SK-N-SH (cell line): ENCODE data around the gene AKAP6. TPM values are rescaled to one million over a fixed set of nuclear protein-coding genes. Genes with fewer than 3 reads are reported as not detected.
A peak's percentile ranks its signal among the peaks of the same experiment; 100 is the strongest.

Experiments
- CTCF ChIA-PET: fragments of 300-600, 350-600 bp; formaldehyde crosslinking; extraction: SDS; loops from one replicate; lab custom pipeline; 2021; lab: Yijun Ruan, JAX
- POLR2A ChIA-PET: fragments of 350-600 bp; sonication (Branson Sonifier 250); formaldehyde crosslinking; extraction: SDS; loops from one replicate; lab custom pipeline; 2020; ENCODE audit warnings: antibody characterized with exemption, inconsistent platforms; lab: Yijun Ruan, JAX
- DNase-seq: peaks from one replicate; pipeline ENCODE4 v3.0.0; 2012
- H2AFZ ChIP-seq: fragments of 200-600 bp; sonication (generic); 2 replicates; pipeline ENCODE4 v1.8.1; 2016; ENCODE audit warnings: antibody characterized with exemption, mild to moderate bottlenecking, low read depth
- H3F3A ChIP-seq: fragments of 200-600 bp; sonication (generic); replicated peaks from 2 replicates; pipeline ENCODE3; 2016; ENCODE audit warnings: antibody characterized with exemption, mild to moderate bottlenecking; ENCODE audit not compliant: insufficient read depth
- H3K27ac ChIP-seq, 2 experiments: fragments of 200-500 bp in 1 of 2; fragments of 200-600 bp in 1 of 2; sonication (Bioruptor generic) in 1 of 2; sonication (generic), shearing (Covaris generic) in 1 of 2; 2 replicates each; pipeline versions ENCODE4 v1.5.1 to v1.6.1; 2014 to 2016; ENCODE audit warnings: low read depth in 2 of 2, inconsistent platforms in 1 of 2, low read length in 1 of 2, mild to moderate bottlenecking in 1 of 2, mixed read lengths in 1 of 2
- H3K27me3 ChIP-seq: fragments of 200-600 bp; sonication (generic), shearing (Covaris generic); 2 replicates; pipeline ENCODE4 v1.6.1; 2016; ENCODE audit warnings: mixed run types; ENCODE audit not compliant: insufficient read depth
- H3K36me3 ChIP-seq, 2 experiments: fragments of 200-500 bp in 1 of 2; fragments of 200-600 bp in 1 of 2; sonication (Bioruptor generic) in 1 of 2; sonication (generic) in 1 of 2; replicated peaks in 1 of 2; 2 replicates each; pipeline versions ENCODE3 to v1.5.1; 2014 to 2016; ENCODE audit warnings: low read length in 1 of 2, mild to moderate bottlenecking in 1 of 2; ENCODE audit not compliant: insufficient read depth in 2 of 2, control insufficient read depth in 1 of 2
- H3K4me1 ChIP-seq, 2 experiments: fragments of 200-500 bp in 1 of 2; fragments of 200-600 bp in 1 of 2; sonication (Bioruptor generic) in 1 of 2; sonication (generic), shearing (Covaris generic) in 1 of 2; 2 replicates each; pipeline versions ENCODE4 v1.5.1 to v1.6.1; 2014 to 2016; ENCODE audit warnings: low read depth in 1 of 2, low read length in 1 of 2, mixed run types in 1 of 2; ENCODE audit not compliant: insufficient read depth in 2 of 2, control insufficient read depth in 1 of 2
- H3K4me2 ChIP-seq: fragments of 200-600 bp; sonication (generic), shearing (Covaris generic); 2 replicates; pipeline ENCODE4 v1.6.1; 2017; ENCODE audit warnings: mixed run types
- H3K4me3 ChIP-seq, 2 experiments: fragments of 200-500 bp in 1 of 2; fragments of 200-600 bp in 1 of 2; sonication (Bioruptor generic) in 1 of 2; sonication (generic), shearing (Covaris generic) in 1 of 2; 2 replicates each; pipeline versions ENCODE4 v1.5.1 to v1.8.1; 2014 to 2016; ENCODE audit warnings: low read depth in 2 of 2, inconsistent platforms in 1 of 2, low read length in 1 of 2, mild to moderate bottlenecking in 1 of 2, mixed read lengths in 1 of 2, moderate library complexity in 1 of 2
- H3K79me2 ChIP-seq: fragments of 200-600 bp; sonication (generic); 2 replicates; pipeline ENCODE4 v1.8.1; 2017; ENCODE audit warnings: mild to moderate bottlenecking; ENCODE audit not compliant: insufficient read depth
- H3K9ac ChIP-seq: fragments of 200-600 bp; sonication (generic); 2 replicates; pipeline ENCODE4 v1.6.1; 2017; ENCODE audit warnings: mixed run types
- H3K9me2 ChIP-seq: fragments of 200-600 bp; sonication (generic); 2 replicates; pipeline ENCODE4 v1.6.1; 2017; ENCODE audit warnings: mixed run types
- H3K9me3 ChIP-seq: fragments of 200-600 bp; sonication (generic); 2 replicates; pipeline ENCODE4 v1.6.1; 2017; ENCODE audit warnings: mixed run types, mild to moderate bottlenecking, moderate library complexity
- H4K20me1 ChIP-seq: fragments of 200-600 bp; sonication (generic); 2 replicates; pipeline ENCODE4 v1.6.1; 2017; ENCODE audit warnings: mild to moderate bottlenecking, mixed run types; ENCODE audit not compliant: insufficient read depth
- CHD2 ChIP-seq: fragments of 150-350 bp; IDR thresholded peaks from 2 replicates; pipeline ENCODE4 v1.6.1; 2018; ENCODE audit warnings: low read length; ENCODE audit not compliant: partially characterized antibody
- EZH2phosphoT487 ChIP-seq: fragments of 200-600 bp; sonication (generic); IDR thresholded peaks from 2 replicates; pipeline ENCODE4 v1.6.1; 2017; ENCODE audit warnings: low read depth, mixed run types, mild to moderate bottlenecking, antibody characterized with exemption, moderate library complexity, borderline replicate concordance
- FOSL2 ChIP-seq: IDR thresholded peaks from 2 replicates; pipeline ENCODE4 v1.4.0; 2012; ENCODE audit warnings: low read depth, mild to moderate bottlenecking, moderate library complexity, borderline replicate concordance
- FOXJ3 ChIP-seq: sonication (generic); formaldehyde crosslinking; IDR thresholded peaks from 2 replicates; pipeline ENCODE4 v1.5.1; 2020; ENCODE audit warnings: mild to moderate bottlenecking, missing genetic modification reagents
- GABPA ChIP-seq: IDR thresholded peaks from 2 replicates; pipeline ENCODE4 v1.4.0; 2012; ENCODE audit warnings: low read depth, mild to moderate bottlenecking
- GATA2 ChIP-seq: sonication (generic); formaldehyde crosslinking; IDR thresholded peaks from 2 replicates; pipeline ENCODE4 v1.5.0; 2020; ENCODE audit warnings: mild to moderate bottlenecking, missing genetic modification reagents
- MXI1 ChIP-seq: IDR thresholded peaks from 2 replicates; pipeline ENCODE4 v1.6.1; 2012; ENCODE audit warnings: mild to moderate bottlenecking, low read depth, low read length, improper control_type of control experiment
- NFIC ChIP-seq: IDR thresholded peaks from 2 replicates; pipeline ENCODE4 v1.4.0; 2012; ENCODE audit warnings: borderline replicate concordance
- NRF1 ChIP-seq: IDR thresholded peaks from 2 replicates; pipeline ENCODE4 v1.6.1; 2012; ENCODE audit warnings: low read depth, mild to moderate bottlenecking, low read length
- POLR2AphosphoS5 ChIP-seq: IDR thresholded peaks from 2 replicates; pipeline ENCODE4 v1.6.1; 2012; ENCODE audit warnings: low read depth, low read length
- RAD21 ChIP-seq: IDR thresholded peaks from 2 replicates; pipeline ENCODE4 v1.6.1; 2012; ENCODE audit warnings: mild to moderate bottlenecking, low read length
- RCOR1 ChIP-seq: fragments of 150-350 bp; IDR thresholded peaks from 2 replicates; pipeline ENCODE4 v1.6.1; 2017; ENCODE audit warnings: antibody characterized with exemption, low read length
- REST ChIP-seq: IDR thresholded peaks from 2 replicates; pipeline ENCODE4 v1.6.1; 2012; ENCODE audit warnings: mild to moderate bottlenecking, low read depth, low read length, moderate library complexity
- RXRA ChIP-seq: IDR thresholded peaks from 2 replicates; pipeline ENCODE4 v1.4.0; 2012; ENCODE audit warnings: low read depth, mild to moderate bottlenecking, borderline replicate concordance
- SIN3A ChIP-seq: IDR thresholded peaks from 2 replicates; pipeline ENCODE4 v1.6.1; 2012; ENCODE audit warnings: low read depth, mild to moderate bottlenecking, low read length, moderate library complexity, borderline replicate concordance
- SMC3 ChIP-seq: IDR thresholded peaks from 2 replicates; pipeline ENCODE4 v1.6.1; 2012; ENCODE audit warnings: low read depth, low read length, improper control_type of control experiment
- USF2 ChIP-seq: fragments of 150-350 bp; IDR thresholded peaks from 2 replicates; pipeline ENCODE4 v1.6.1; 2017; ENCODE audit warnings: antibody characterized with exemption, low read length, low read depth, borderline replicate concordance
- WGBS: methylation state at CpG from one replicate; pipeline ENCODE4 v1.1.6; 2017; ENCODE audit warnings: low lambda C conversion rate; 5-methylcytosine and 5-hydroxymethylcytosine counted together
- polyA plus RNA-seq, 3 experiments: library from polyadenylated mRNA; depleted of rRNA; stranded (reverse); fragments of >200 nt; gene quantifications; 2 replicates each; pipeline ENCODE4 v1.2.3, GENCODE V29; 2012
- TF ChIP-seq, protein P1 (sequence below): fragments of 150-350 bp; IDR thresholded peaks from 2 replicates; pipeline ENCODE4 v1.6.1; 2016; ENCODE audit warnings: mild to moderate bottlenecking, low read depth, low read length

The AKAP6 gene
- polyA plus RNA-seq, 1 of the 3 experiments (the other 2 are of a cell fraction): 1.7 TPM

GRCh38 chr14:32603992-32604565 lies 275.0 kb downstream of the AKAP6 start (continued):
- TF ChIP-seq EZH2phosphoT487: no peak
- no peak for TF ChIP-seq RCOR1
- no peak for TF ChIP-seq MXI1

DNA sequence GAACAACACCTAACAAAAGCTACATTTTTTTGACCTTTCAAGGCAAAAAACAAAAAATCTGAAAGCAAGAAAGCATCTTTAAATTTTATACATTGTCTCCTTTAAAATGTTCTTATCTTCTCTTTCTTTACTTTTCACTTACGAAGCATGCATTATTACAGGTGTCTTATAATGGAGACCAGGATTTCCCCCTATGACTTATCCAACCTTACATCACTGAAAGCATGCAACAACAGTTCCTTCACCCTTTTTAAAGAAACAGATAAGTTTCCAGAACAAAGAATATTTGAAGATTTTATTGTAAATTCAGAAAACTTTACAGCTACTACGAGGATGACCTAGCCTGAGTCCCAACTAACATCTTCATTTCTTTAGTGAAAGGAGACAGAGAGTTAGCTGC lies 277.2 kb downstream of the AKAP6 start:
- peaks cover 2 to 28% of the 10 kb centered on the region in 2 experiments for H3K4me1 ChIP-seq
- no peaks in the 10 kb centered on the region for H3K9me2 ChIP-seq
- POLR2A ChIA-PET: no interaction called here
- H3K9me3 ChIP-seq: no peaks in the 10 kb centered on the region
- TF ChIP-seq GABPA: no peak
- no peak for TF ChIP-seq RXRA
- no peak for TF ChIP-seq POLR2AphosphoS5
- TF ChIP-seq SIN3A: no peak
- TF ChIP-seq SMC3: no peak
- no peak for TF ChIP-seq REST
- TF ChIP-seq FOXJ3 (CRISPR knock-in tag): no peak
- TF ChIP-seq CHD2: no peak
- TF ChIP-seq FOSL2: no peak
- TF ChIP-seq, all 33 proteins: peak for 0
- DNase-seq: no peak
- Histone ChIP-seq H3K9ac (no peak overlapping the region), H3K79me2 (no peaks in the 10 kb centered on the region), H3K27me3 (no peaks in the 10 kb centered on the region), H3K4me2 (no peak overlapping the region), H3F3A (peaks cover 7% of the 10 kb centered on the region), H2AFZ (no peak overlapping the region), H4K20me1 (no peaks in the 10 kb centered on the region), H3K36me3 (peaks cover 3 to 4% of the 10 kb centered on the region in 2 experiments), H3K27ac (no peak overlapping the region), H3K4me3 (no peak overlapping the region)
- WGBS: 83% methylated on average over 2 of the region's 2 CpGs
- CTCF ChIA-PET: interaction anchor here (1.1 to 1.4 kb wide), 2 partner anchors 19 to 1186 kb away, joined by 3 read pairs; no protein-coding TSS in a partner anchor

DNA sequence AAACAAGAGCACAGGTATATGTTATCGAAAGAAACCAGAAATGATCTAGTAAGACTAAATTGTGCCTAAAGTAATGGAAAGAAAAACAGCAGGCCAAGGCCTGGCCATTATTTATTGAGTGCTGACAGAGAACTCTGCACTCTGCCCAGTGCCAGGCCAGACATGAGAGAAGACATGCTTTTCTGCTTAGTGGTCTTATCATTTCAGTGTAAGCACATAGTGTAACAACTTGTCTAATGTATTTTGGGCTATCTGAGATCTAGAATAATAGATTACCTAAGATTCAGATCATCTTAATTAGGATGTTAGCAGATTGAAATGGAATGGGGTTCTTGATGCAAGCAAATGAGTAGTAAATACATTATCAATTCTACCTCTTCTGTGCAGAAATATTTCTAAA lies 278.3 kb downstream of the AKAP6 start:
- 38% methylated on average over 1 of the region's 1 CpG for WGBS
- POLR2A ChIA-PET: no interaction called here
- H3K4me3 ChIP-seq: no peak overlapping the region
- H3F3A ChIP-seq: peaks cover 16% of the 10 kb centered on the region
- no peak overlapping the region for H2AFZ ChIP-seq
- no peaks in the 10 kb centered on the region for H3K9me3 ChIP-seq
- no peak overlapping the region for H3K4me2 ChIP-seq
- peak overlapping the region; percentile 26 to 34; a peak in 3 of 4 replicates for H3K27ac ChIP-seq
- CTCF ChIA-PET: no interaction called here
- no peaks in the 10 kb centered on the region for H3K79me2 ChIP-seq
- H3K9ac ChIP-seq: no peak overlapping the region
- no peaks in the 10 kb centered on the region for H3K36me3 ChIP-seq
- H3K4me1 ChIP-seq: peaks cover 4 to 31% of the 10 kb centered on the region in 2 experiments
- no peaks in the 10 kb centered on the region for H3K9me2 ChIP-seq
- no peaks in the 10 kb centered on the region for H3K27me3 ChIP-seq
- peak; percentile 20 for DNase-seq
- no peaks in the 10 kb centered on the region for H4K20me1 ChIP-seq
- TF ChIP-seq RXRA (no peak), NRF1 (no peak), NFIC (peak; percentile 57), GATA2 (CRISPR knock-in tag) (peak; percentile 85), RAD21 (no peak), USF2 (no peak), EZH2phosphoT487 (no peak)
- TF ChIP-seq, protein P1, sequence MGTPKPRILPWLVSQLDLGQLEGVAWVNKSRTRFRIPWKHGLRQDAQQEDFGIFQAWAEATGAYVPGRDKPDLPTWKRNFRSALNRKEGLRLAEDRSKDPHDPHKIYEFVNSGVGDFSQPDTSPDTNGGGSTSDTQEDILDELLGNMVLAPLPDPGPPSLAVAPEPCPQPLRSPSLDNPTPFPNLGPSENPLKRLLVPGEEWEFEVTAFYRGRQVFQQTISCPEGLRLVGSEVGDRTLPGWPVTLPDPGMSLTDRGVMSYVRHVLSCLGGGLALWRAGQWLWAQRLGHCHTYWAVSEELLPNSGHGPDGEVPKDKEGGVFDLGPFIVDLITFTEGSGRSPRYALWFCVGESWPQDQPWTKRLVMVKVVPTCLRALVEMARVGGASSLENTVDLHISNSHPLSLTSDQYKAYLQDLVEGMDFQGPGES: no peak
